GM18867 (cell line): ENCODE data around the gene EEF1A2.

ENCODE experiments used
- ATAC-seq: cut with Tn5 transposase; IDR thresholded peaks from one replicate; pipeline ENCODE4 v1.9.1; 2021; ENCODE audit warnings: mild to moderate bottlenecking, moderate library complexity; ENCODE audit not compliant: unreplicated experiment

Gene EEF1A2

DNA sequence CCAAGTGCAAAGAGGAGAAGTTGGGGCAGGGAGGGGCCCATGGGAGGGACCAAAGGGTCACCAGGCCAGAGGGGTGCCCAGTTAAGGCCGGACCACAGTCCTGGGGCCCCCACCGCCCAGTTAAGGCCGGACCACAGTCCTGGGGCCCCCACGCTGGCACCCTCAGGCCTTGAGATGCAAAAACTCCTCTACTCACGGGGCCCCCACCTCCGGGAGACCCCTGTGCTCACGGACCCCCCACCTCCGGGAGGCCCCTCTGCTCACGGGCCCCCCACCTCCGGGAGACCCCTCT, 43.4 kb downstream of the EEF1A2 start:
- ATAC-seq = no peak

DNA sequence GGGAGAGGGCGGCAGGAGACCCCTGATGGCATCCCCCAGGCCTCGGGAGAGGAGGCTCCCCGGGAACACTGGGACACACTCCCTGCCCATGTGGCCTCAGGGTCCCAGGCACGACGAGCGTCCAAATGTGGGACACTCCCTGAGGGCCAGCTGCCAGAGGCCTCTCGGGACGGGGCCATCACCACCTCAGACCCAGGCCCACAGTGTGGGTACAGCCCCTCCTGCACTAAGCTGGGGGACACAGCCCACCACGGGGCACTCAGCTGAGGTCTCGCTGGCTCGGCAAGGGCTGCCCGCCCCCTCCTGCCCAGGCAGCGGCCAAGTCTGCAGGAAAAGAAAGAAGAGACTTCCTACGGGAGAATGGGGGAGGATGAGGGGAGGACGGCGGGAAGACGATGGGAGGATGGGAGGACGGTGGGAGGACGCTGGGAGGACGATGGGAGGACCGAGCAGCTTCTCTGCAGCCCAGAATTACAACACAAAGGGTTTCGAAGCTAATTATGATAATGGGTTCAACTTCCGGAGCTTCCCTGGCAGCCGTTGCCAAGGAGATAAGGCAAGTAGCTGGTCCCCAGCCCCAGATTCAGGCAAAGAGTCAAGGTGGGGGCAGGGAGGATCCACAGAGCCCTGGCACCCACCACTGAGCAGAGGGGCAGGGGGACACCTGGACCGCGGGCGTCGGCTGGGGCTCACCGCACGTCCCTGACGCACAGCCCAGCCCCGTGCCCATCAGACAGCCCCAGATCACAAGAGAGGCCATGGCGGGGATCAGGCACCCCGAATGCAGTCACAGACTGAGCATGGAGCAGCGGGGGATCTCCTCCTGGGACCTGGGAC, 43.9 kb downstream of the EEF1A2 start:
- no peak for ATAC-seq

DNA sequence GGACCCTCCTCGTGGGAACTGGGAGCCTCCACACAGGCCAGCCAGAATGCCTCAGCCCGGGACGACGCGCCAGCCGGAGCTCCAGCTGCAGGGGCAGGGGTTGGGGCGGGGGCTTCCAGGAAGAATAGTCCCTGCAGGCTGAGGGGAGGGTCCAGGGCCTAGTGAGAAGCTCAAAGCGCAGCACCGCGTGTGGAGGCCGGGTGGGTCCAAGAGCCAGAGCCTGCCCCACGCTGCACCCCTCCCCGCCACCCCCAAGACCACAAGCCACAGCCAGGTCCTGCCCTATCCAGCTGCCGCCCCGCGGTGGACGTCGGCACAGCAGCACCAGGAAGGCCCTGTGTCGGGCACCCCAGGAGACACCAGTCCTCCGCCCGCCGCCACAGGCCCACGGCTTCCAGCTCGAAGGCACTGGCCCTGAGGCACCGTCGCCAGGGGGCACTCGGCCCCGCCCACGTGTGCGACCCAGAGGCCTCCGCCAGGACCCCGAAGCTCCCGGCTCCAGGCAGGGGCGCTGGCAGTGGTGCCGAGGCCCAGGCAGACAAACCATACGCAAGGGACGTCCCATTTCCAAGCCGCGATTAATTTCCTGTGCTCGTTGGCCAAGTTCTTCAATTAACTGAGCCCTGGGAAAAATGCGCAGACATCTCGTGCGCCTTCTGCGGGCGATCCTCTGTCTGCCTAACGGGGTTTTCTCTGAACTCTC, 45.9 kb downstream of the EEF1A2 start:
- no peak for ATAC-seq

DNA sequence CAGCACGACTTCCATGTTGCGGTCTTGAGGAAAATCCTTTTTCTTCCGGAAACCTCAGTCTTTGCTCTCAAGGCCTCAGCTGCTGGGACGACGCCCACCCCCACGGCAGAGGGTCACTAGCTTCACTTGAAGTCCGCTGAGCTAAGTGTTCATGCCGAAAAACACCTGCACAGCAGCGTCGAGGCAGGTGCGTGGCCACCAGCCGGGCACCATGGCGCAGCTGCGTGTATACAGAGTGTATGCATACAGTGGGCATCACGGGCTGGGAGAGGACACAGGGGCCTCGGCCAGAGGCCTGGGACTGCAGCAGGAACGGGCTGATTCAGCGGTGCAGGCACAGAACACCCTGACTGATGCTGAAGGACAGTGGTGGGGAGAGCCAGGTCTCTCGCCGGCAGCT, 46.5 kb downstream of the EEF1A2 start:
- ATAC-seq = no peak

DNA sequence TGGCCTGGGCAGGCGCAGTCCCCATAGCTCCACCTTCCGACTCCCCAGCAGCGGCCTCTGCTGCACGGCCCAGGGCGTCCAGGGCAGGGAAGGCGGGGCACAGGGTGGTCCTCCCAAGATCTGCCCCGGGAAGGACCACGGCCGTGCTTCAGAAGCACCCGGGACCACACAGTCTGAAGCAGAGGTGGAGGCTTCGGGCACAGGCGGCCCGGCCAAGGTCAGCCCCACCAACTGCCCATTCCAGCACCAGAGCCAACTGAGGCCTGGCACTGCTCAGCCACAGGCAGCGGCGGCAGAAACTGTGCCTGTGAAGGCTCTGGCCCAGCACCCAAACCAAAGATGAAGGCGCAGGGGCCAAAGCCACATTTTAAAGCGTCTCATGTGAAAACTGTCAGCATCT, 47.1 kb downstream of the EEF1A2 start:
- no peak for ATAC-seq

DNA sequence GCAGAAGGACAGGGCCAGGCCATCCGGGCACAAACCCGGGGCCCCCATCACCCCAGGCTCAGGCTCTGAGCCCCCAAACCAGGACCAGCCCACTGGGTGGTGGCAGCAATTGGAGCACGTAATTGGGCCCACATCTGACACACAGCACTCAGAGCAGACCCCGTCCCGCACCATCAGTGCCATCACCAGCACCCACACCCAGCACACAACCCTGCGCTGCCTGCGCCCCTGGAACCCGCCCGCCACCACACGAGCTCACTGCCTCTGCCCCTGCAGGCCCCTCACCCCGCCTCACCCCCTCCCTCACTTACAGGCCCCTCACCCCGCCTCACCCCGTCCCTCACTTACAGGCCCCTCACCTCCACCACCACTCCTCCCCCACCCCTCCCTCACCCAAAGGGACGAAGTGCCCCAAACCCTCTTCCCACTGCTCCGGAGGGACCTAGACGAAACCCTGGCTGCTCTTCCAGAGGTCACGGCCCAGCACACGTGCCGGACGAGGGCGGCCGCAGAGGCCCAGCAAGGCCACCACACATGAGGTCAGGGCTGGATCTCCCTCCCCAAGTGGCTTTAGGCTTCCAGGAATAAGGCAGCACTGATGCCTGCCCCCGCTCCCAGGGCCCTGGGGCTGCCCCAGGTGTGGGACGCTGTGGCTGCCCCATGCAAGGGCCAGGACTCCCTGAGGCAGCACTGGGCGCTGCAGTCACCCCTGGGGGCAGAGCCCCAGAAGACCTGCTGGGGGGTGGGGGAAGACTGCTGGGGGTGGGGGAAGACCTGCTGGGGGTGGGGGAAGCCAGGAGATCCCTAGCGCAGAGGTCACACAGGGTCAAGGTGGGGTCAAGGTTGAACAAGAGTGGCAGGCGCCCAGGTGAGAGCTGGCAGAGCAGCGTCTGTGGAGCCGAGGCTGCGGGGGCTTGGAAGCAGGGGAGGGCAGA, 48.8 kb downstream of the EEF1A2 start:
- ATAC-seq = no peak

DNA sequence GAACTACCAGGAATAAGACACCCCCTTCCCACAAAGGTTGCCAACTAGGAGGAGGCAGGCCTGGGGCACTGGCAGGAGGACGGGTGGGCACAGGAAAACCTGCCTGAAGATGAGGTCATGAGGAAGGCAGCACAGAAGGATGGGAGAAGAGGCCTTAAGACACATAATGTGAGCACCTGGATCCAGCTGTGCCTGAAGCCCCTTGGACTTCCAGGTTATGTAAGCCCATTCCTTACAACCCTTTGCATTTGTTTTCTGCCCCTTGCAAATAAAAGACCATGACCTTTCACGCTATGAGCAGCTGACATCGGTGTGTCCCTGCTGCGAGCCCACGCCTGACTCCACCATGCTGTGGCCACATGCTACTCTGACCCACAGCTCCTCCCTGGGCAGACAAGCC, 49.9 kb downstream of the EEF1A2 start:
- ATAC-seq = no peak

DNA sequence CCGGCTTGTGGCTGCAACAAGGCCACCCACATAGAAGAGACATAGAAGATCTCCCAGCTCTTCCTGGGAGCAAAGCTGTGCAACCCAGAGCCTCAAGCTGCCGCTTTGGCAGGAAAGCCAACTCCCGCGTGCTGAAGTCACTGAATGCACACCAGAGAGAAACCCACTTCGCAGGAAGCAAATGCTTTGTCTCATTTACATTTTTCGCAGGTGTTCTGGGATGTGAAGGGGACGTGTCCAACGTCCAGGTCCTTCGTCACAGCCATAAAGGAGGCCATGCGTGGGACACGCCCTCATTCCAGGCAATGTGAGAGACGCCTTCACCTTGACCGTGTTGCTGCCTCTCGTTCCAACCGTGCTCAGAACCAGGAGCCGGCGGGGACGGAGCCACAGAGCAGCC, 50.9 kb downstream of the EEF1A2 start:
- no peak for ATAC-seq

DNA sequence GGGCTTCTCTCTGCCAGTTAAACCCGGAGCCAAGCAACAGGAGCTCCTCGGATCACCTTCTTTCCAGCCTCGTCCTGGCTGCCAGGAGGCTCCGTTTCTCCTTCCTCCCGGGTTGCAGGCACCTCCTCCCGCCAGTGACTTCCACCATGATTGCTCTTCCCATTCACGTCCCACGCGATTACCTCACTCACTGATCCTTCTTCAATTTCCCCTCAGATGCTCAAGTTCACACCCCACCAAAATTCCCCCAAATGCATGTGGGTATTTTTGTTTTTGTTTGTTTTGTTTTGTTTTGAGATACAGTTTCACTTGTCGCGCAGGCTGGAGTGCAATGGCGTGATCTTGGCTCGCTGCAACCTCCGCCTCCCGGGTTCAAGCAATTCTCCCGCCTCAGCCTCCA, 51.6 kb downstream of the EEF1A2 start:
- ATAC-seq = no peak

DNA sequence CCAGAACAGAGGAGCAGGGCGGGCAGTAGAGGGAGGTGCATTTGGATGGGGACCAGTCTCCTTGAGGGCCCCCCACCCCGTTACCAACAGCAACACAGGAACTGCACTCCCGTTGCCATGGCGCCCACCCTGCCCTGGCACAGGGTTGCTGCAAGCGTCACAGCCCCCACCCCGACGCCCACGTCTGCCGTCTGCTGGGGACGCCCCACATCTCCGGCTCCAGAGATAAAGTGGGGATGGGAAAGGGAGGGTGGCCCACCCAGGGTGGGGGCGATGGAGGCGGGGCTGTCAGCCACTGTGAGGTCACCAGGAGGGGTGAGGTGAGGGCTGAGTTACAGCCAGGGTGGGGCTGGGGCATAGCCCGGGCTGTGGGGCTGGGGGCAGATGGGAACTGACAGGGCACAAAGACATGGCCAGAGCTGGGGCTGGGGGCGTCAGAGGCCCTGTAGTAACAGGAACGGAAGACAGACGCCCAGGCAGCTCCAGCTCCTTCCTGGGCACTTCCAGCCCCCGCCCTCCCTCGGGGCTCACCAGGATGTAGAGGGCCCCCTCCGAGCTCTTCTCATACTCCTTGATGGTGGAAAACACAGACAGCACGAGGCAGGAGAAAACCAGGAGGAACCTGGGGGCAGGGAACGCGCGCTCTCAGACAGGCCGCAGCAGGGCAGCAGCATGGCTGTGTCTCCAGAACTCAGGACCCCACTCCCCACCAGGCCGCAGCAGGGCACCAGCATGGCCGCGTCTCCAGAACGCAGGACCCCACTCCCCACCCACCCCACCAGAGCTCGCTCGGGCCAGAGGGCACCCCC, 52.5 kb downstream of the EEF1A2 start:
- ATAC-seq = no peak

DNA sequence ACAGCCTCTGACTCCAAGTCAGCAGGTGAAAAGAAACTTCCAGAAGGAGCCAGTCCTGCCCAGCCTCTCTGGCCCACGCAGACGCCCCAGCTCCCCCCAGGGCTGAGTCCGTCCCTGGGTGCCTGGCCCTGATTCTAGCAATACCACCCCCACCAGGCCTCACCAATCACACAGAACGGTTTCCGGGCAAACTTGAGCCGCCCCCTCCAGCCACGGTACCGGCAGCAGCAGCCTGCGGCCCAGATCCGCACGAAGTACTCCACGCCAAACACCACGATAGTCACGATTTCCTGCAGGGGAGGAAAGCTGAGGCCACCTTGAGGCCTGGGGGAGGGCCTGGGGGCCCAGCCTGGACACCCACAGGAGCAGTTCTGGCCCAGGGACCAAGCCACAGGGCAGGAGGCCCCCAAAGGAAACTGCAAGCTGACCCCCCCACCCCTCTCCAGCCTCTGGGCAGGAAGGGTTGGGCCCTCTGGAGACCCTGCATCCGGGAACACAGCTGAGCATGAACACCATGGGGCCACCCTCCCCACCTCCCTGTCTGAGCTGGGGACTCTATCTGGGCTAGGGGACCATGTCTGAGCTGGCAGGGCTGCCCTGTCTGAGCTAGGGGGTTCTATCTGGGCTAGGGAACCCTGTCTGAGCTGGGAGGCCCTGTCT, 53.7 kb downstream of the EEF1A2 start:
- ATAC-seq = no peak

DNA sequence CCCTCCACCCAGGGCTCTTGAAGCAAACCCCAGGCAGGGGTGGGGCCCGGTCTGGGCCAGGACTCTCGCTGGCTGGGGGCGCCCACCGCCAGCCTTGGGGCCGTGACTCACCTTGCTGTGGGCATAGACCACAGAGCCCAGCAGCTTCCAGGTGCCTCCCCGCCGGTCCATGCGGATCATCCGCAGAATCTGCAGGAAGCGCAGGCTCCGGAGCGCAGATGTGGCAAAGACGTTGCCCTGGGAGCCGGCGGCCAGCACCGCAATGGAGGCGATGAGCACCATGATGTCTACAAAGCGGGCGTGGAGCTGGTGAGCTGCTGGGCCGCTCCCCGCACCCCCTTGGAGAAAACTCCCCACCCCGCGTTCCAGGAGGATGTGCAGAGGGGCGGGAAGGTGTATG, 54.3 kb downstream of the EEF1A2 start:
- no peak for ATAC-seq

DNA sequence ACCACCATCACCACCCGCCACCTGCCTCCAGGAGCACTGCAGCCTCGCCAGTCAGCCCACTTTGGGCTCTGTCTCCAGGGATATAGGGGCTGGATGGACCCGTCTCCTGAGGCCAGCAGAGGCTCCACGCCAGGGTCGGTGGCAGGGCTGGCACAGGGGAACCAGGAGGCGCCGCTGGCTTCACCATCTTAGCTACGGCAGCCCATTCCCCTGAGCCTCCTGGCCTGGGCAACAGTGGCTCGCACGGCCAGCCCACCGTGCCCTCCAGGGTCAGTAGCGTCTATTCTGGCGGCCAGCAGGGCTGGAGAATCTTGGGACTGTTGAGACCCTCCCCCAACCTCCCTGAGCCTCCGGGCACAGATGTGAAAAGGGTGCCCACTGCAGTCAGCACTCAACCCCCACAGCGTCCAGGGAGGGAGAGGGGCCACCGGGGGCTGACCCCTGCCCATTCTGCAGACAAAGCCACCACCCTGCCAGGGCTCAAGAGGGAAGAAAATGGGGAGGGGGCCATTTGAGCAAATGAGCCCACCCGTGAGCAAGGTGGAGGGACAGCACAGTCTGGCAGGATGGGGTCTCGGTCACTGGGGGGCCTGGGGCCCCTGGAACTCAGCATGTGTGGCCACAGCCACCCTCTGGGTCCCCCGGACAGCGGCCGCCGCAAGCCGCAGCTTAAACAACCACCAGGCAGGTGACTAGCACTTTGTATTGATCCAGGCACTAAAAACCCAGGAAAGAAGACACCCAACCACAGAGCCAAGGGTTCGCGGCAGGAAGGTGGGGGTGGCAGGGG, 55.1 kb downstream of the EEF1A2 start:
- ATAC-seq = no peak

DNA sequence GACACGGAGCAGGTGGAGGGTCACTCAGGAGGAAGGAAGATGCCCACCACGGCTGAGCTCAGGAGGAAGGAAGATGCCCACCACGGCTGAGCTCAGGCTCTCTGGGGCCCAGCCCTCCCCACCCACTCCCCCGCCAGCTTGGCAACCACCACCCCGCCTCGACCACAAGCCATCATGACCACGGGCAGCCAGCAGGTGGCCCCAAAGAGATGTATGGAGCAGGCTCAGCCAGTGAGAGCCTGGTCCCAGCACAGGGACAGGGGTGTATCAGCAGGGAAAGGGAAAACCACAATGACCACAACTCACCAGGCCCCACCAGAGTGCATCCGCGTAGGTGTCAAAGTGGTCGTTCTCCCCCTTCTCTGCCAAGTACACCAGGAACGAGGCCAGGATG, 56.8 kb downstream of the EEF1A2 start:
- no peak for ATAC-seq

DNA sequence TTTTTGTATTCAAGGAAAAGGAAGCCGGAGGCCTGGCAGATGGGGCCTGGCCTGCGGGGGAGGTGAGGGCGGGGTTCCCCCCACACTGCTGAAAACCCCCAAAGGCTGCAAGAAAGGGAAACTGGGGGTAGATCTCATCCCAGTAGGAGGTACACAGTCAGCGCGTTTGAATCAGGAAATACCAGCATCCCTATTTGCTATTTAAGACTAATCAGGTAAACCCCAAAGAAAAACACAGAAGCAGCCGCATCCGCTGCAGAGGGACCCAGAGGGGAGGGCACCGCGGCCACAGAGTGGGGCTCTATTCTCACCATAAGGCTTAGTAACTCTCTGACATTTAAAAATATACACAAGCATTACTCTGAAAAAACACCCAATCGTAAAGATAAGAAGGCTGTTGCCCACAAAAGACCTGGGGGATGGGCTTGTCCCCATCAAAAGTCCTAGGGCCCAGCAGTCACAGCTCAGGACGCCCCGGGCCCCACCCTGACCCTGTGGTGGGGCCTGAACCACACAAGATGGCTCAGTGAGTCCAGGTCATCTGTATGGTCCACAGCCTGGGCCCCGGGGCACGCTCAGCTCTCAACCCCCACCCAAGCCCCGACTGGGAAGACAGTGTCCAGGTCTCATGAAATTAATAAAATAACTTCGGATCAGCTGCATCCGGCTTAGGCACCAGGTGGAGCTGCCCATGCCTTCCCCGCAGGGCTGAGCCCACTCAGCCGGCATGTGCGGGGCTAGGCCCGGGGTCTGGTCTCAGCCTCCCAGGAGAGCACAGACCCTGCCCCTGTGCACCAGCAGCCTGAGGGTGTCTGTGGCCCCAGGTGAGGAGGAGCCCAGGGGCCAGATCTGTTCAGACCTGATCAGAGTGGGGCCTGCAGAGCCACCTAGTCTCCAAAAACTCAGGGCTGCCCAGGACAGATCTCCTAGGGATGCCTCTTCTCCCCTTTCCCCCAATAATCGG, 57.5 kb downstream of the EEF1A2 start:
- no peak for ATAC-seq

DNA sequence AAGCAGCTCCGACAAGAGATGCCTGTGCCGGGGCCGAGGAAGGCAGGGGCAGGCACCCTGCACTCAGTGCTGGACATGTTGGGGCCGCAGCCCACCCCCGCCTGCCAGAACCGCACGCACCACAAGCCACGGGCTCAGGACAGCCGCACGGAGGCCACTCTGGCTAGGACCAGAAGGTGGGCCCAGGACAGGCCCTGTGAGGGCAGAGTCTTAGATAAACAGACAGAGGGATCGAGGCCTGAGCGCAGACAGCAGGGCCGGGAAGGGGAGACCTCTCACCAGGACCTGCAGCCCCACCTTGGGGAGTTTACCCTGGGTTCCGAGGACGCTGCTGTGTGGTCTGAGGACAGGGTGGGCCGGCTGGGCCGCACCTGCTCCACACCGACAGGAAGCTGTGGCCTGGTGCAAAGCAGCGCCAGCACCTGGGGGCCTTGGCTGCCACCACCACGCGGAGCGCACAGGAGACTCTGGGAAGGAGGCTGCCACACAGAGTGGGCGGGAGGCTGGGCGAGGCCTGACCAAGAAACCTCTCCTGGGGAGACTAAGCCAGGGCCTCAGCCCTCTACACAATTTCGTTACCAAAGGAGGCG, 58.4 kb downstream of the EEF1A2 start:
- no peak for ATAC-seq

DNA sequence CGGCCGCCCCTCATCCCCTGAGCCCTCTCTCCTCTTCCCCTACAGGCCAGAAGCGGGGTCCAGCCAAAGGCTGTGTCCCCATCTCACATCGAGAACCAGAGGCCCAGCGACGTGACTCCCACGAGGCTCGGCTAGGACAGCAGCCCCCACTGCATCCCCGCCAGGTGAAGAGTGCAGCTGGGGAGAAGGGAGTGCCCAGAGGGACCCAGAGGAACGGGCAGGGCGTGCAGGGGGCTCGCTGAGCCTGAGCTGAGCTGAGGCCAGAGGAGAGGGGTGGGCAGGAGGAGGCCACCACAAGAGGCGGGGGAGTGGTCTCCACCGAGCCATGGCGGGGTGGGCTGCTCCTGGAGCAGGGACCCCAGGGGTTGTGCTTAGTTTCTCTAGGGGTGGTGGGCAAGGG, 59.0 kb downstream of the EEF1A2 start:
- no peak for ATAC-seq

DNA sequence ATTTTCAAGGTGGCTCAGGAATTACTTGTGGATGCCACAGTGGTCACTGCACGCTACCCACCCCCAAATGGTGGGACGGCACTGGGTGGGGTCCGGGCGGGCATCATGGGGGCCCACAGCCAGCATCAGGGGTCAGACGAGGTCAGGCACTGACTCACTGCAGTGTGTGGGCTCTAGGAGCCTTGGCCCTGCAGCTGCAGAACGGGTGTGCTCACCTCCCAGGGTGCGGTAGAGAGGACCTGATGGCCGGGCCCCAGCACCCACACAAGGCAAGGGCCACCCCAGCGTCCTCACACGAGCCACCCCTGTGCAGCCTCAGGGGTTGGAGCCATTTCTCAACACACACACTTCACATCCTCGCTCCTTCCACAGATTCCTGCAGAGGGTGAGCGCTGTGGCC, 60.8 kb downstream of the EEF1A2 start:
- ATAC-seq = no peak
